Right cardiac atrium (tissue), 5 donors: ENCODE data around the gene SMG6. TPM values are rescaled to one million over a fixed set of nuclear protein-coding genes. Genes with fewer than 3 reads are reported as not detected.
A peak's percentile ranks its signal among the peaks of the same experiment; 100 is the strongest.

Source experiments
- ATAC-seq, 2 donors: fragments of 200-7000 bp; cut with Tn5 transposase; one replicate each; pipeline versions ENCODE4 v1.8.0 to v1.9.1; 2020; ENCODE audit warnings: moderate library complexity in 2 of 2, mild to moderate bottlenecking in 1 of 2
- DNase-seq, 3 donors: peaks; one replicate each; pipeline ENCODE4 v3.0.0-alpha.2; 2020
- H3K27ac ChIP-seq: one replicate; pipeline ENCODE4 v1.5.1; 2013; ENCODE audit warnings: mild to moderate bottlenecking, low read length, control low read depth, moderate library complexity
- H3K27me3 ChIP-seq: one replicate; pipeline ENCODE4 v1.6.1; 2013; ENCODE audit not compliant: control insufficient read depth, insufficient read depth
- H3K4me1 ChIP-seq: one replicate; pipeline ENCODE4 v1.6.1; 2013; ENCODE audit warnings: low read length; ENCODE audit not compliant: control insufficient read depth, insufficient read depth
- H3K4me3 ChIP-seq: one replicate; pipeline ENCODE4 v1.5.1; 2013; ENCODE audit warnings: low read length, control low read depth
- H3K9me3 ChIP-seq: one replicate; pipeline ENCODE4 v1.6.1; 2013; ENCODE audit warnings: low read length; ENCODE audit not compliant: control insufficient read depth
- WGBS: extraction: QIAGEN DNeasy Blood & Tissue Kit; methylation state at CpG from one replicate; pipeline ENCODE4 v1.1.7; 2013; 5-methylcytosine and 5-hydroxymethylcytosine counted together
- intact Hi-C, 4 donors: fragments of 100-400 bp; cut with DNase I; formaldehyde crosslinking; loops; one replicate each; pipeline versions ENCODE4 v1.11.0 to v1.14.0; 2022 to 2023
- polyA plus RNA-seq: library from polyadenylated mRNA; stranded (reverse); fragments of 200-250 nt; gene quantifications from one replicate; pipeline ENCODE4 v1.2.3, GENCODE V29; 2013
- total RNA-seq, 4 donors: library from RNA; stranded (reverse); fragmentation: NEBNext Ultra II Directional; extraction: Animal tissue kit (Norgen Biotek cat#: 25700); gene quantifications; one replicate each; pipeline ENCODE4 v1.2.1, GENCODE V29; 2021
- donor health status: healthy with polysubstance abuse.
- donor health status: DM: no; HTN: yes; CAD: no.
- donor health status: DM: no; HTN: no; CAD: no.
- donor health status: DM: no; HTN: yes; CAD: no; lungs with severe emphysema.
- donor health status: DM: yes; HTN: yes; CAD: no.

Gene SMG6
- total and polyA plus RNA-seq, 5 donors = 18.7 to 36.0 (median 27.6) TPM

GRCh38 chr17:2230877-2231276 is 72.7 kb downstream of the SMG6 start:
- peaks cover 8% of the 10 kb centered on the region for H3K4me1 ChIP-seq
- ATAC-seq (no peak), DNase-seq (no peak)
- H3K4me3 ChIP-seq = no peak overlapping the region
- WGBS = 66% methylated on average over 6 of the region's 6 CpGs
- H3K27me3 ChIP-seq = no peaks in the 10 kb centered on the region
- intact Hi-C loops = loop anchor here in 1 of 4 donors (10.0 kb wide), 1 partner anchor 136 kb away; no protein-coding TSS in a partner anchor
- peak overlapping the region; percentile 64 for H3K27ac ChIP-seq
- H3K9me3 ChIP-seq = no peaks in the 10 kb centered on the region

- DNase-seq (no peak), ATAC-seq (no peak)
- H3K27me3 ChIP-seq = no peaks in the 10 kb centered on the region
- intact Hi-C loops = no loop called here
- H3K4me3 ChIP-seq = no peak overlapping the region
- H3K4me1 ChIP-seq = no peaks in the 10 kb centered on the region
- 63% methylated on average over 6 of the region's 6 CpGs for WGBS
- H3K27ac ChIP-seq = no peak overlapping the region
- H3K9me3 ChIP-seq = no peaks in the 10 kb centered on the region
Measured at GRCh38 chr17:2227025-2227699, 76.4 kb downstream of the SMG6 start.

GRCh38 chr17:2223617-2223927 is 80.0 kb downstream of the SMG6 start:
- DNase-seq (no peak), ATAC-seq (no peak)
- no peaks in the 10 kb centered on the region for H3K27me3 ChIP-seq
- peak overlapping the region; percentile 59 for H3K27ac ChIP-seq
- H3K4me1 ChIP-seq = no peaks in the 10 kb centered on the region
- H3K9me3 ChIP-seq = no peaks in the 10 kb centered on the region
- no peak overlapping the region for H3K4me3 ChIP-seq
- intact Hi-C loops = no loop called here

GRCh38 chr17:2222901-2223616 is 80.5 kb downstream of the SMG6 start:
- 32% methylated on average over 10 of the region's 10 CpGs for WGBS
- DNase-seq = peak; percentile 85 to 90 (median 87)
- Histone ChIP-seq H3K27ac (peak overlapping the region; percentile 8), H3K27me3 (no peaks in the 10 kb centered on the region), H3K4me1 (no peaks in the 10 kb centered on the region), H3K4me3 (no peak overlapping the region), H3K9me3 (no peaks in the 10 kb centered on the region)
- peak; percentile 97 for ATAC-seq
- intact Hi-C loops = no loop called here

- H3K27me3 ChIP-seq = no peaks in the 10 kb centered on the region
- DNase-seq (no peak), ATAC-seq (peak in 1 of 2 donors; percentile 3)
- no peak overlapping the region for H3K4me3 ChIP-seq
- H3K27ac ChIP-seq = peak overlapping the region; percentile 85
- no peaks in the 10 kb centered on the region for H3K4me1 ChIP-seq
- intact Hi-C loops = no loop called here
- no peaks in the 10 kb centered on the region for H3K9me3 ChIP-seq
- 43% methylated on average over 4 of the region's 5 CpGs for WGBS
Measured at GRCh38 chr17:2222301-2222700, 81.3 kb downstream of the SMG6 start.

- WGBS = 85% methylated on average over 8 of the region's 8 CpGs
- H3K27me3 ChIP-seq = no peaks in the 10 kb centered on the region
- no peak for ATAC-seq
- no peak for DNase-seq
- no peak overlapping the region for H3K27ac ChIP-seq
- intact Hi-C loops = no loop called here
- no peak overlapping the region for H3K4me3 ChIP-seq
- H3K9me3 ChIP-seq = no peaks in the 10 kb centered on the region
- H3K4me1 ChIP-seq = peaks cover 8% of the 10 kb centered on the region
Measured at GRCh38 chr17:2218426-2218825, 85.2 kb downstream of the SMG6 start.

GRCh38 chr17:2215616-2216364 is 87.8 kb downstream of the SMG6 start:
- no peaks in the 10 kb centered on the region for H3K27me3 ChIP-seq
- WGBS = 3% methylated on average over 18 of the region's 18 CpGs
- intact Hi-C loops = no loop called here
- peaks cover 10% of the 10 kb centered on the region for H3K4me1 ChIP-seq
- peak overlapping the region; percentile 29 for H3K4me3 ChIP-seq
- peak overlapping the region; percentile 87 for H3K27ac ChIP-seq
- DNase-seq (peak; percentile 73 to 90 (median 89)), ATAC-seq (peak; percentile 75 to 79)
- H3K9me3 ChIP-seq = no peaks in the 10 kb centered on the region

- Histone ChIP-seq H3K9me3 (no peaks in the 10 kb centered on the region), H3K27me3 (no peaks in the 10 kb centered on the region), H3K27ac (peak overlapping the region; percentile 99), H3K4me1 (peaks cover 10% of the 10 kb centered on the region), H3K4me3 (peak overlapping the region; percentile 29)
- intact Hi-C loops = loop anchor here in 2 of 4 donors (5.0 kb wide), 1 partner anchor 38 kb away; no protein-coding TSS in a partner anchor
- ATAC-seq (peak; percentile 45 to 61), DNase-seq (peak; percentile 46 to 88 (median 84))
- 11% methylated on average over 11 of the region's 11 CpGs for WGBS
Measured at GRCh38 chr17:2214929-2215615, 88.5 kb downstream of the SMG6 start.

- intact Hi-C loops = loop anchor here in 2 of 4 donors (5.0 kb wide), 1 partner anchor 37 kb away; no protein-coding TSS in a partner anchor
- 26% methylated on average over 17 of the region's 17 CpGs for WGBS
- Histone ChIP-seq H3K27ac (peak overlapping the region; percentile 99), H3K4me3 (no peak overlapping the region), H3K9me3 (no peaks in the 10 kb centered on the region), H3K4me1 (peaks cover 10% of the 10 kb centered on the region), H3K27me3 (no peaks in the 10 kb centered on the region)
- peak; percentile 68 to 85 (median 81) for DNase-seq
- peak; percentile 82 to 86 for ATAC-seq
Measured at GRCh38 chr17:2214047-2214928, 89.3 kb downstream of the SMG6 start.
